ENCODE measurements around the gene FCRL5. TPM values are rescaled to one million over a fixed set of nuclear protein-coding genes. Genes with fewer than 3 reads are reported as not detected.

Gene FCRL5
- total RNA-seq, 1 experiment from 2014 or later = not detected

DNA sequence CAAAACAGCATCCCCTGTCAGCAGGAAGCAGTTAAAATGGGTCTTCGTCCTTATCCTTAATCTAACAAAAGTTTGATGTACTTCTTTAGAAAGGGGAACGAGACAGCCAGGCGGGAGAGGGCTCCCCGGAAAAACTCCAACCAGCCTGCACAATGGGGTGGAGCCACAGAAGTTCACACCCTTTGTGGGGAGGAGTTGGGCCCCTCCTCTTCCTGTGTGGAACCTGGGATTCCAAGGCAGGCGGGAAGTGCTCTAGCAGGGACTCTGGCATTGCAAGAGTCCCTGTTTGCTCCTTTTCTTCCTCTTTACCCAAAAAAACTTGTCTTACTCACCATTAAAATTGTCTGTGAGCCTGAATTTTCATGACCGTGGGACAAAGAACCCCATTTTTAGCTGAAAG, 47.7 kb downstream of the FCRL5 start:
- TF ChIP-seq, protein P1, sequence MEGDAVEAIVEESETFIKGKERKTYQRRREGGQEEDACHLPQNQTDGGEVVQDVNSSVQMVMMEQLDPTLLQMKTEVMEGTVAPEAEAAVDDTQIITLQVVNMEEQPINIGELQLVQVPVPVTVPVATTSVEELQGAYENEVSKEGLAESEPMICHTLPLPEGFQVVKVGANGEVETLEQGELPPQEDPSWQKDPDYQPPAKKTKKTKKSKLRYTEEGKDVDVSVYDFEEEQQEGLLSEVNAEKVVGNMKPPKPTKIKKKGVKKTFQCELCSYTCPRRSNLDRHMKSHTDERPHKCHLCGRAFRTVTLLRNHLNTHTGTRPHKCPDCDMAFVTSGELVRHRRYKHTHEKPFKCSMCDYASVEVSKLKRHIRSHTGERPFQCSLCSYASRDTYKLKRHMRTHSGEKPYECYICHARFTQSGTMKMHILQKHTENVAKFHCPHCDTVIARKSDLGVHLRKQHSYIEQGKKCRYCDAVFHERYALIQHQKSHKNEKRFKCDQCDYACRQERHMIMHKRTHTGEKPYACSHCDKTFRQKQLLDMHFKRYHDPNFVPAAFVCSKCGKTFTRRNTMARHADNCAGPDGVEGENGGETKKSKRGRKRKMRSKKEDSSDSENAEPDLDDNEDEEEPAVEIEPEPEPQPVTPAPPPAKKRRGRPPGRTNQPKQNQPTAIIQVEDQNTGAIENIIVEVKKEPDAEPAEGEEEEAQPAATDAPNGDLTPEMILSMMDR (IDR thresholded peaks at IDR 0.05; ENCODE audit: insufficient read depth in 1 of 2, low read depth in 1 of 2, low read length in 1 of 2, severe bottlenecking in 1 of 2, unreplicated experiment in 1 of 2) = no peak
- no peaks in the 10 kb centered on the region for H3K36me3 ChIP-seq (ENCODE audit: control insufficient read depth, insufficient read depth, low read length)

DNA sequence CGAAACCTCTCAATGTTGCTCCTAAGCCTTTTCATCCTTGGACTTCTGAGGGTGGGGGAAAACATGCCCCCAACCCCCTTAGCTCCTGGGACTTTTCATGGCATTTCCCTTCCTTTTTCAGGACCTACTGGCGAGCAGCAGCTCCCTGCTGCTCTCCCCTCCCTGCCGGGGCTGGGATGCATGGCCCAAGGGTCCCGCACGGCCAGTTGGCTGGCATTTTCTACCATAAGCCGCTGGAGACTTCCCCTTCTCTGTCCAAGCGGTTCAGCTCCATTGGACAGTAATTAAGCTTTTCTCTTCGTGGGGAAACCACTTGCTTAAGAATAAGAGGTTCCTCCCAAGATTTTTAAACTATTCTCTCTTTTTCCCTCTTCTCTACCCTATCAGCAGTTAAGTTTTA, 52.8 kb downstream of the FCRL5 start:
- H3K9me3 Mint-ChIP-seq (ENCODE audit: unreplicated experiment) = peaks cover 20% of the 10 kb centered on the region
- ChIA-PET POLR2A (no interaction called here), CTCF (no interaction called here)

More for the DNA sequence above, 47.7 kb downstream of the FCRL5 start:
- ChIA-PET CTCF (interaction anchor here (0.6 to 1.9 kb wide), 4 partner anchors 76 to 194 kb away, joined by 4 to 10 read pairs (median 4); no protein-coding TSS in a partner anchor), POLR2A (no interaction called here)
- Histone ChIP-seq H3K4me1 (peaks cover 27% of the 10 kb centered on the region), H3K9me3 (peaks cover 7% of the 10 kb centered on the region), H3K27me3 (replicated peaks; ENCODE audit: control insufficient read depth, insufficient read depth, low read length) (no peaks in the 10 kb centered on the region), H3K4me3 (ENCODE audit: low read depth, low read length) (no peak overlapping the region)
- Mint-ChIP-seq H3K4me3 (ENCODE audit: unreplicated experiment) (no peak overlapping the region), H3K27me3 (ENCODE audit: insufficient read depth, unreplicated experiment) (no peaks in the 10 kb centered on the region), H3K9me3 (ENCODE audit: unreplicated experiment) (peaks cover 8% of the 10 kb centered on the region), H3K36me3 (ENCODE audit: insufficient read depth, unreplicated experiment) (peaks cover 4% of the 10 kb centered on the region), H3K27ac (ENCODE audit: unreplicated experiment) (no peak overlapping the region), H3K4me1 (ENCODE audit: low read depth, unreplicated experiment) (peaks cover 18% of the 10 kb centered on the region)
- intact Hi-C loops (cut with micrococcal nuclease; ENCODE audit: unreplicated experiment) = loop anchor here (1.0 to 5.0 kb wide), 4 partner anchors 15 to 332 kb away; no protein-coding TSS in a partner anchor
- BruUV-seq (replicated peaks) = no TSS peak
- DNase-seq = no peak

DNA sequence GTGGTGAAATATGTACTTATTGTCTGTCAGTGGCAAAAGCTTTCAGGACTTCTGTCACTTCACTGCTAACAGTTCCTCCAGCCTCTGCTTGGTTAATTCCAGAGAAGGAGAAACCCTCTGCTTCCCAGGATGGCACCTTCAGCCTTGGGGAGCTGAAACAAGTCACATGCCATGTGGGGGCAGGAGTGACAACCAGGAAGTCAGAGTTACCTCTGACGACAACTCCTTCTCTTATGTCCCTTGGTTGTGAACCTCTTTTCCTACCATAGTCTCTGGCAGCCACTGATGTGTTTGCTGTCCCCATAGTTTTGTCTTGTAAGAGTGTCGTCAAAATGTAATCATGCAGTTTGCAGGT, 53.6 kb downstream of the FCRL5 start:
- no TSS peak for BruUV-seq (replicated peaks)
- no peak for DNase-seq
- intact Hi-C loops (cut with micrococcal nuclease; ENCODE audit: unreplicated experiment) = loop anchor here (1.0 to 2.0 kb wide), 2 partner anchors 56 to 130 kb away; no protein-coding TSS in a partner anchor
- H3K4me1 Mint-ChIP-seq (ENCODE audit: low read depth, unreplicated experiment) = peaks cover 47% of the 10 kb centered on the region
- peaks cover 24% of the 10 kb centered on the region for H3K9me3 Mint-ChIP-seq (ENCODE audit: unreplicated experiment)
- no peaks in the 10 kb centered on the region for H3K27me3 Mint-ChIP-seq (ENCODE audit: insufficient read depth, unreplicated experiment)
- Histone ChIP-seq H3K36me3 (ENCODE audit: control insufficient read depth, insufficient read depth, low read length) (no peaks in the 10 kb centered on the region), H3K4me3 (ENCODE audit: low read depth, low read length) (no peak overlapping the region), H3K27me3 (replicated peaks; ENCODE audit: control insufficient read depth, insufficient read depth, low read length) (no peaks in the 10 kb centered on the region), H3K4me1 (peaks cover 62% of the 10 kb centered on the region), H3K9me3 (peaks cover 12% of the 10 kb centered on the region)
- TF ChIP-seq, protein P1 (IDR thresholded peaks at IDR 0.05; ENCODE audit: insufficient read depth in 1 of 2, low read depth in 1 of 2, low read length in 1 of 2, severe bottlenecking in 1 of 2, unreplicated experiment in 1 of 2) = no peak
- H3K27ac Mint-ChIP-seq (ENCODE audit: unreplicated experiment) = peak overlapping the region; percentile 40
- CTCF ChIA-PET = no interaction called here
- peaks cover 29% of the 10 kb centered on the region for H3K36me3 Mint-ChIP-seq (ENCODE audit: insufficient read depth, unreplicated experiment)
- POLR2A ChIA-PET = no interaction called here
- H3K4me3 Mint-ChIP-seq (ENCODE audit: unreplicated experiment) = peak overlapping the region; percentile 31

More for the DNA sequence above, 52.8 kb downstream of the FCRL5 start:
- no TSS peak for BruUV-seq (replicated peaks)
- Histone ChIP-seq H3K4me1 (peaks cover 62% of the 10 kb centered on the region), H3K4me3 (ENCODE audit: low read depth, low read length) (no peak overlapping the region), H3K36me3 (ENCODE audit: control insufficient read depth, insufficient read depth, low read length) (no peaks in the 10 kb centered on the region), H3K9me3 (peaks cover 12% of the 10 kb centered on the region), H3K27me3 (replicated peaks; ENCODE audit: control insufficient read depth, insufficient read depth, low read length) (no peaks in the 10 kb centered on the region)
- TF ChIP-seq, protein P1 (IDR thresholded peaks at IDR 0.05; ENCODE audit: insufficient read depth in 1 of 2, low read depth in 1 of 2, low read length in 1 of 2, severe bottlenecking in 1 of 2, unreplicated experiment in 1 of 2) = no peak
- Mint-ChIP-seq H3K4me3 (ENCODE audit: unreplicated experiment) (peak overlapping the region; percentile 30), H3K27me3 (ENCODE audit: insufficient read depth, unreplicated experiment) (no peaks in the 10 kb centered on the region), H3K4me1 (ENCODE audit: low read depth, unreplicated experiment) (peaks cover 41% of the 10 kb centered on the region), H3K36me3 (ENCODE audit: insufficient read depth, unreplicated experiment) (peaks cover 29% of the 10 kb centered on the region), H3K27ac (ENCODE audit: unreplicated experiment) (peak overlapping the region; percentile 28)
- DNase-seq = no peak
- intact Hi-C loops (cut with micrococcal nuclease; ENCODE audit: unreplicated experiment) = loop anchor here (2.0 kb wide), 1 partner anchor 131 kb away; no protein-coding TSS in a partner anchor

All from Caco-2 (cell line).